ENCODE data around the gene PLEKHF1.

- TF ChIP-seq POLR2AphosphoS5 (IDR thresholded peaks at IDR 0.05) (no peak), CTCF (IDR thresholded peaks at IDR 0.05) (no peak), POLR2A (IDR thresholded peaks at IDR 0.05) (no peak)
Observed at GRCh38 chr19:29702161-29702962, 37.1 kb downstream of the PLEKHF1 start.
